IPS-NIHi7 (cell line): ENCODE results near the gene SLF2.

ENCODE experiments used
- DNase-seq: peaks from one replicate; pipeline ENCODE4 v3.0.0; 2012; ENCODE audit warnings: mixed read lengths; ENCODE audit errors: extremely low spot score

Gene SLF2

GRCh38 chr10:100912605-100913469, at the start of gene SLF2:
Gene SLF2 (plus strand): TSS chr10:100912963. CDS start chr10:100913111, 148 bp downstream.
- peak; percentile 100 for DNase-seq

DNA sequence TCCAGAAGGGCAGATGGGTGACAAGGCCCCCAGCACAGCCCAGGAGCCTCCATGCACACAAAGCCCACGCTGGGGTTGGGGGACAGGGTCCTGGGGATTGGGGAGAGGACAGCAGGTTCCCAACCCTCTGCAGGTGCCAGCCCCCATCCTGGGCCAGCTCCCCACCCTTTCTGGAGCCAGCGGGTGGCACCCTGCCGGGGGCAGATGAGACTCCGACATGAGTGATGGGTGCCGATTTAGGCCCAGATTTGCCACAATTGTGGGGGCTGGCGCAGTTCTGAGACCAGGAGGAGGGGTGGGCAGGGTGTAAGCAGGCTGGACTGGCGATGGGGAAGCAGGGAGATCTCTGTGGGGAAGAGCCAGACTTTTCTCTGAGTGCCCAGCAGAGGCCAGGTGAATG, 49.3 kb upstream of the SLF2 start:
- DNase-seq = no peak

DNA sequence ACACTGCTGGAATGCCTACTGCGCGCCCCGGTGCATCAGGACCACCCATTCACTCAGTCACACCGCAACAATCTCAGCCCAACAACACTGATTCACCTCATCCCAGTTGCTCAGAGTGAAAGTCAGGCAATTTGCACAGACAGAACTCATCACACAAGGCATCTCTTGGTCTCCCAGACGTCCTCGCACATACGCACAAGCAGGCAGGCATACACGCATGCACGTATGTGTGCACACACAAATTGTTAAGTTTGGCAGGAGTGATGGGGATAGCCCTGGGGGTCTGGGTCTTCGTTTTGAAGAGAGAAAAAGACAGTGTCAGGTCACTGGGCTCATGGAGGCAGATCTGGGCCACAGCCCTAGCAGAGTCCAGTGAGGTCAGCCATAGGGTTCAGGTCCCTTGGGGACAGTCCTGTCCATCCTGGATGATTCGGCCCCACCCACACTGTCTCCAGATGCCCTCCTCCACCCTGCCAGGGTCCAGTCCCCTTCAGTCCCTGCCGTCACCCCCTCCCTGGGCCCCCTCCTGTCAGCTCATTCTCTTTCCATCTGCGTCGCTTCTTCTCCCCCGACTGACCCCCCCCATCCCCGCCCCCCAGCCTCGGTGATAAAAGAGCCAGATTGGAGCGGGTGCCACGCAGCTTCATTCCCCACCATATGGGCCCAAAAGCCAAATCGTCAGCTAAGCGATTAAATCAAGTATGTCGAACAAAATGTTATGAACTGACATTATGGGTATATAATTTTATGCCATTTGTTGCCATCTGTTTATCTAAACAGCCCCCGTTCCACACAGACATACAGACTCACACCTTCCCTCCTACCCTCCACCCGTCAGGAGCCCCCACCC, 48.5 kb upstream of the SLF2 start:
- DNase-seq = no peak

GRCh38 chr10:100864978-100865377, 47.8 kb upstream of the SLF2 start:
- no peak for DNase-seq

GRCh38 chr10:100866010-100866409, 46.8 kb upstream of the SLF2 start:
- DNase-seq = no peak

- DNase-seq = peak; percentile 74
Observed at GRCh38 chr10:100866575-100867098, 46.1 kb upstream of the SLF2 start.

- no peak for DNase-seq
Observed at GRCh38 chr10:100867261-100867963, 45.4 kb upstream of the SLF2 start.

GRCh38 chr10:100868382-100868781, 44.4 kb upstream of the SLF2 start:
- DNase-seq = no peak

GRCh38 chr10:100869399-100869798, 43.4 kb upstream of the SLF2 start:
- DNase-seq = no peak

DNA sequence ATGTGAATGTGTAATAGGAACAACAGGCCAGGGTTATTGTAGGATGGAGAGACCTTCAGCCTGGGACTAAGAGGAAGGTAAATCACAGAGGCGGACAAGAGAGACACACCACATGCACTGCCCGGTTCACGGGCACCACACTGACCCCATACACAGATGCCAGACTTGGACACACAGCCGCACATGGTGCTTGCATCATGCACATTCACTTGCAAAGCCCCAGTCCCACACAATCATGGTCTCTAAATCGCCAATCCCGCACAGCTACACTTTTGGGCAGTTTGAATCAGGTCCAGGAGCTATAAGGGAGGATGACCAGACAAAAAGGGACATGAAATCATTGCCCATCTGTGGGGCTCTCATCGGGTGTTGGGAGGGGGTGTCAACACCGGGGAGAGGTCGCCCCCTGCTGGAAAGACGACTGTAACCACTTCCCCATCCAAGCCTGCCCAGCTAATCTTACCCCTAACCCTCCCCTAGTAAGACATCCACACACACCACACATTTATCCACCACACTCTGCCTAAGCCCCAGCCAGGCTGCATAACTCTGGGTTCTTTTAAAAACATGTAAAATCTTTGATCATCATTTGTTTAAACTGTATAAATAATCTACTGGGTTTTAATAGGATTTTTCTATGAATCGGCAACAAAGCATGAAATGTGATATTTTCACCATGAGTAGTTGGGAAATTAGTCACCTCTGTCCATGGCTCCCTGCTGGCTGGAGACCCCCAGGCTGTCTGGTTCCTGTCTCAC, 40.5 kb upstream of the SLF2 start:
- peak; percentile 93 for DNase-seq

GRCh38 chr10:100873146-100873826, 39.5 kb upstream of the SLF2 start:
- DNase-seq = no peak

- DNase-seq = no peak
Observed at GRCh38 chr10:100873827-100874326, 38.9 kb upstream of the SLF2 start.

GRCh38 chr10:100874702-100875483, 37.9 kb upstream of the SLF2 start:
- DNase-seq = no peak

DNA sequence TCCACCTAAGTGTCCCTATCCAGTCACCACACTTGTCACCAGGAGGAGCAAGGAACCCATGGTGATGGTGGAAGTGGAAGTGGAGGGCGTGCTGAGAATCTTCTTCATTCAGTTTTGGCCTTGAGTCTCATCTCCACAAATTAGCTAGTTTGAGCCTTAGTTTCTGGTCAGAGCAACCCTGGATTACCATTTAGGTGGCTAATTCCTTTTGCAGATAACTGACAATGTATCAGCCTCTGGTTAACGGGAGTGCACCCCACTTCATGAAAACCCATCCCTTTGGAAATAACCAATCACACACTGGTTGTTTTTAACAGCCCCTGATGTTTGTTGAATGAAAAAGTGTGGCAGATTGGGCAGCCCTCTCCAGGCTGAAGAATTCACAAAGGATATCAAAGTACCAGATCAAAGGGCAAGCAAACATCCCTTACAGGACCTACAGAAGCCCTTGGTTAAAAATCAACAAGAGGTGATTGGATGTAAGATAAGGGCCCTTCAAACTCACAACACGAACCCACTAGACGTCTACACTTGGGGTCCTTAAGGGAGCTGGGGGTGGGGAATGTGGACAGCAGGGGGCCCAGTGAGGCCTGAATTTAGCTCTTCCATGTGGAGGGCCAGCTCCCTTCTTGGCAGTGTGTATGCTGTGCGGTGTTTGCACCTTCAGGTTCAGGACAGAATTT, 37.1 kb upstream of the SLF2 start:
- no peak for DNase-seq

GRCh38 chr10:100876585-100877460, 35.9 kb upstream of the SLF2 start:
- no peak for DNase-seq

DNA sequence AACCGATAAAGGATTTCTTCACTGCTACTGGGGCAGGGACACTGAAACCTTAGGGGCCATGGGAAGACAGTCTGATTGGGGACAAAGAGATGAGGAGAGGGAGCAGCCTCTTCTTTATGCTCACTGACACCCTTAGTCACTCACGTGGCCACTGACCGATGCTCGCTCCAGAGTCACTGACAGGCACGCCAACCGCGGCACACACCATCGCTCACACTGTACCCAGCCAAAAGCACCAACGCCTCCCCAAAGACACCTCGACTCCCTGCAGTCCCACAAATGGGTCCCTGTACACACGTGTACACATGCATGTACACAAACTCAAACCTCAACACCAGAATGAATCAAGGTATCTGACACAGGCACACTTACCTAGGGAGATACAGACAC, 35.3 kb upstream of the SLF2 start:
- DNase-seq = no peak

- peak; percentile 90 for DNase-seq
Observed at GRCh38 chr10:100878291-100878910, 34.4 kb upstream of the SLF2 start.
